ENCODE results near the gene KRT78.
A peak's percentile ranks its signal among the peaks of the same experiment; 100 is the strongest.

Gene KRT78

GRCh38 chr12:52805000-52805399 is 43.8 kb downstream of the KRT78 start:
- no peak for DNase-seq (ENCODE audit: low read depth)
- H3K4me3 ChIP-seq (ENCODE audit: low read length) = no peak overlapping the region
- TF ChIP-seq CTCF (IDR thresholded peaks at IDR 0.05; ENCODE audit: insufficient read depth, low read depth, low read length, missing control alignments) = no peak

DNA sequence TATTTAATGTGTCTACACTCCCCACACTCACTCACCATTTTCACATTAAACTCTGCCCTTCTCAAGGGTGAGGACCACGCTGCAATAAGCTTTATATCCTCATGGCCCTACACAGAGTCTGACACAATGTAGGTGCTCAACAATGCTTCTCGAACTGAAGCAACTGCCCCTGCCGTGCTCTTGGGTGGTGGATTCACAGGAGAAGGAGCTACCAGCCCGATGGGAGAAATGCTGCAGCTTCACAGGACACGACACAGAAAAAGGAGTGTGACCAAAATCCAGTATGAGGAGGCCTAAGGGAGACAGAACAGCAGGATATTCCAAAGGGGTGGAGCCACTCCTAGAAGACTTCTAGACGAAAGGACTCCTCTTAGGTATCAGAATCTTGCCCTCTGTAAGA is 46.4 kb downstream of the KRT78 start:
- no peak for DNase-seq (ENCODE audit: low read depth)
- H3K4me3 ChIP-seq (ENCODE audit: low read length) = no peak overlapping the region
- no peak for TF ChIP-seq CTCF (IDR thresholded peaks at IDR 0.05; ENCODE audit: insufficient read depth, low read depth, low read length, missing control alignments)

GRCh38 chr12:52801773-52802172 is 47.0 kb downstream of the KRT78 start:
- no peak overlapping the region for H3K4me3 ChIP-seq (ENCODE audit: low read length)
- DNase-seq (ENCODE audit: low read depth) = no peak
- TF ChIP-seq CTCF (IDR thresholded peaks at IDR 0.05; ENCODE audit: insufficient read depth, low read depth, low read length, missing control alignments) = no peak

DNA sequence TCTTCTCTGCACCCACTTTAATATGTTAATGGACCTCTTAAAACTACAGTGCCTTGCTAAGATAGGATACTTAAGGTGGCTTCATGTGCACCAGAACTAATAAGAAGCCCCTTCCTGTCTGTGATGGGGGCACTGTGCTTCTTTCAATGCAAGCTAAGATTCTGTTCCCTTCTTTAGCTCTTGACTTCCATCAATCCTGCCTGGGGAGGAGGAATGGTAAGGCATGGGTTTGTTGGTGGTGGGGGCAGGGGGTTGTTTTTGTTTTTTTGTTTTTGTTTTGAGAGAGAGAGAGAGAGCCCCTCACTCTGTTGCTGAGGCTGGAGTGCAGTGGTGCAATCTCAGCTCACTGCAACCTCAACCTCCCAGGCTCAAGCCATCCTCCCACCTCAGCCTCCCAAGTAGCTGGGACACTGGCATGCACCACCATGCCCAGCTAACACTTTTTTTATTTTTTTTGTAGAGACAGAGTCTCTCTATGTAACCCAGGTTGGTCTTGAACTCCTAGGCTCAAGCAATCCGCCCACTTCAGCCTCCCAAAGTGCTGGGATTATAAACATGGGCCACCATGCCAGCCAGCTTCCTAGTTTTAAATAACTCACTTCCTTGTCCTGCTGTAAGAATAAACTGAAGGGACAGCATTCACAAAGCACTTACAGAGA is 48.4 kb downstream of the KRT78 start:
- H3K4me3 ChIP-seq (ENCODE audit: low read length) = no peak overlapping the region
- no peak for TF ChIP-seq CTCF (IDR thresholded peaks at IDR 0.05; ENCODE audit: insufficient read depth, low read depth, low read length, missing control alignments)
- DNase-seq (ENCODE audit: low read depth) = no peak

GRCh38 chr12:52799505-52800211 is 49.1 kb downstream of the KRT78 start:
- no peak overlapping the region for H3K4me3 ChIP-seq (ENCODE audit: low read length)
- DNase-seq (ENCODE audit: low read depth) = no peak
- TF ChIP-seq CTCF (IDR thresholded peaks at IDR 0.05; ENCODE audit: insufficient read depth, low read depth, low read length, missing control alignments) = no peak

GRCh38 chr12:52798671-52799504 is 49.9 kb downstream of the KRT78 start:
- no peak for TF ChIP-seq CTCF (IDR thresholded peaks at IDR 0.05; ENCODE audit: insufficient read depth, low read depth, low read length, missing control alignments)
- peak; percentile 91 for DNase-seq (ENCODE audit: low read depth)
- no peak overlapping the region for H3K4me3 ChIP-seq (ENCODE audit: low read length)

Data from epithelial cell of esophagus (primary cell).